Keratinocyte (primary cell): ENCODE measurements around the gene ROBO3. TPM values are rescaled to one million over a fixed set of nuclear protein-coding genes. Genes with fewer than 3 reads are reported as not detected.

Experiments
- DNase-seq: peaks from one replicate; pipeline ENCODE4 v3.0.0-alpha.2; 2011; ENCODE audit warnings: low read depth, missing footprints, low spot score
- FAIRE-seq: peaks from 2 replicates; lab custom pipeline; 2011; peaks lifted over from hg19 to GRCh38; lab: Jason Lieb, UNC
- H2AFZ ChIP-seq: 2 replicates; pipeline ENCODE4 v1.6.0; 2012; ENCODE audit warnings: low read length, control low read depth, inconsistent platforms; ENCODE audit not compliant: control insufficient read depth
- H3K27ac ChIP-seq: 2 replicates; pipeline ENCODE4 v1.5.1; 2011; ENCODE audit warnings: low read length; ENCODE audit not compliant: control insufficient read depth, insufficient read depth
- H3K27me3 ChIP-seq: 3 replicates; pipeline ENCODE4 v1.6.0; 2011; ENCODE audit warnings: low read length; ENCODE audit not compliant: control insufficient read depth, insufficient read depth; ENCODE audit errors: extremely low read depth
- H3K36me3 ChIP-seq, 2 experiments: 2 replicates in 1 of 2; 3 replicates in 1 of 2; pipeline ENCODE4 v1.5.1; 2011; ENCODE audit warnings: low read length in 2 of 2, mild to moderate bottlenecking in 1 of 2; ENCODE audit not compliant: control insufficient read depth in 2 of 2, insufficient read depth in 2 of 2; ENCODE audit errors: extremely low read depth in 1 of 2
- H3K4me1 ChIP-seq: 3 replicates; pipeline ENCODE4 v1.5.1; 2011; ENCODE audit warnings: low read length; ENCODE audit not compliant: control insufficient read depth, insufficient read depth; ENCODE audit errors: extremely low read depth
- H3K4me2 ChIP-seq: 3 replicates; pipeline ENCODE4 v1.6.0; 2011; ENCODE audit warnings: low read depth, low read length; ENCODE audit not compliant: control insufficient read depth, insufficient read depth; ENCODE audit errors: extremely low read depth
- H3K4me3 ChIP-seq, 3 experiments: fragments of 200-600 bp in 1 of 3; sonication (generic) in 1 of 3; 2 replicates in 2 of 3; 3 replicates in 1 of 3; pipeline ENCODE4 v1.5.1; 2011 to 2016; ENCODE audit warnings: low read length in 3 of 3, mild to moderate bottlenecking in 3 of 3, control low read depth in 2 of 3, inconsistent platforms in 1 of 3, low read depth in 1 of 3, mixed read lengths in 1 of 3, mixed run types in 1 of 3, moderate library complexity in 1 of 3; ENCODE audit not compliant: control insufficient read depth in 2 of 3, insufficient read depth in 2 of 3; ENCODE audit errors: extremely low read depth in 1 of 3
- H3K79me2 ChIP-seq: 2 replicates; pipeline ENCODE4 v1.6.0; 2012; ENCODE audit warnings: low read length; ENCODE audit not compliant: control insufficient read depth, insufficient read depth
- H3K9ac ChIP-seq: 3 replicates; pipeline ENCODE4 v1.6.0; 2011; ENCODE audit warnings: low read length; ENCODE audit not compliant: control insufficient read depth, insufficient read depth; ENCODE audit errors: extremely low read depth
- H3K9me1 ChIP-seq: 3 replicates; pipeline ENCODE4 v1.6.0; 2011; ENCODE audit warnings: low read length; ENCODE audit not compliant: control insufficient read depth, insufficient read depth; ENCODE audit errors: extremely low read depth
- H3K9me3 ChIP-seq: 2 replicates; pipeline ENCODE4 v1.5.1; 2012; ENCODE audit warnings: low read depth, low read length; ENCODE audit not compliant: control insufficient read depth
- H4K20me1 ChIP-seq: 3 replicates; pipeline ENCODE4 v1.6.0; 2011; ENCODE audit warnings: low read length; ENCODE audit not compliant: control insufficient read depth, insufficient read depth; ENCODE audit errors: extremely low read depth
- CTCF ChIP-seq, 3 experiments: IDR thresholded peaks in 1 of 3; conservative IDR thresholded peaks in 1 of 3; optimal IDR thresholded peaks in 1 of 3; 2 replicates in 2 of 3; 3 replicates in 1 of 3; pipeline versions ENCODE3 to v1.5.1; 2011; ENCODE audit warnings: low read length in 3 of 3, mild to moderate bottlenecking in 3 of 3, moderate library complexity in 2 of 3, control low read depth in 1 of 3, inconsistent platforms in 1 of 3; ENCODE audit not compliant: insufficient read depth in 2 of 3; ENCODE audit errors: extremely low read depth in 1 of 3
- EZH2 ChIP-seq: IDR thresholded peaks from one replicate; pipeline ENCODE4 v1.6.1; 2012; ENCODE audit warnings: inconsistent platforms, mild to moderate bottlenecking, low read length, moderate library complexity
- dilution Hi-C: fragments of 300-500 bp; cut with MboI; formaldehyde crosslinking; loops from one replicate; pipeline ENCODE4 v1.7.0; 2020; ENCODE audit warnings: low sequenced_read_pairs; ENCODE audit not compliant: extremely low pct_ligation_motif_present
- polyA plus RNA-seq, 5 experiments: library from polyadenylated mRNA; depleted of rRNA in 3 of 5; stranded (reverse) in 3 of 5; stranded (forward) in 1 of 5; unstranded in 1 of 5; fragments of >200 nt; gene quantifications; 1 replicate in 1 of 5; 2 replicates in 3 of 5; 3 replicates in 1 of 5; pipeline versions ENCODE4 v1.2.1 to v1.2.3, GENCODE V29; 2011 to 2012; ENCODE audit warnings: missing spikeins in 2 of 5, low read depth in 1 of 5, low replicate concordance in 1 of 5

Gene ROBO3
- polyA plus RNA-seq, 1 donor (not counting 4 experiments of a cell fraction or from before 2014, with no cell fraction given): 13.6 TPM

GRCh38 chr11:124839972-124840621, 25.1 kb upstream of the ROBO3 start:
- no peak overlapping the region for H3K27ac ChIP-seq
- peaks cover 74% of the 10 kb centered on the region for H3K27me3 ChIP-seq
- TF ChIP-seq CTCF (optimal IDR thresholded peaks at IDR 0.05 in 1 of 3, IDR thresholded peaks at IDR 0.05 in 1 of 3, conservative IDR thresholded peaks at IDR 0.05 in 1 of 3; ENCODE audit: extremely low read depth in 1 of 3, insufficient read depth in 2 of 3, low read length in 3 of 3) (no peak), EZH2 (peak; percentile 93)
- no peaks in the 10 kb centered on the region for H3K4me1 ChIP-seq
- dilution Hi-C loops: no loop called here
- peak overlapping the region in 1 of 3 experiments; percentile 18 for H3K4me3 ChIP-seq
- no peak overlapping the region for H3K9ac ChIP-seq
- no peaks in the 10 kb centered on the region for H3K36me3 ChIP-seq
- H3K4me2 ChIP-seq: peak overlapping the region; percentile 24
- no peaks in the 10 kb centered on the region for H3K79me2 ChIP-seq
- peaks cover 5% of the 10 kb centered on the region for H4K20me1 ChIP-seq
- no peak overlapping the region for H2AFZ ChIP-seq
- no peaks in the 10 kb centered on the region for H3K9me1 ChIP-seq
- FAIRE-seq: no peak
- DNase-seq: no peak
- no peaks in the 10 kb centered on the region for H3K9me3 ChIP-seq

GRCh38 chr11:124840666-124841065, 24.6 kb upstream of the ROBO3 start:
- Histone ChIP-seq H3K9me3 (no peaks in the 10 kb centered on the region), H3K36me3 (no peaks in the 10 kb centered on the region), H2AFZ (no peak overlapping the region), H3K9me1 (no peaks in the 10 kb centered on the region), H3K4me1 (no peaks in the 10 kb centered on the region), H3K4me3 (no peak overlapping the region), H3K79me2 (no peaks in the 10 kb centered on the region), H4K20me1 (peaks cover 5% of the 10 kb centered on the region), H3K27me3 (peaks cover 75% of the 10 kb centered on the region), H3K9ac (no peak overlapping the region), H3K27ac (no peak overlapping the region), H3K4me2 (no peak overlapping the region)
- dilution Hi-C loops: no loop called here
- no peak for TF ChIP-seq EZH2
- TF ChIP-seq CTCF (optimal IDR thresholded peaks at IDR 0.05 in 1 of 3, IDR thresholded peaks at IDR 0.05 in 1 of 3, conservative IDR thresholded peaks at IDR 0.05 in 1 of 3; ENCODE audit: extremely low read depth in 1 of 3, insufficient read depth in 2 of 3, low read length in 3 of 3): no peak
- FAIRE-seq: no peak
- no peak for DNase-seq
